H1 (cell line): ENCODE results near the gene RGR. TPM values are rescaled to one million over a fixed set of nuclear protein-coding genes. Genes with fewer than 3 reads are reported as not detected.

Experiments used
- CTCF ChIA-PET: fragments of 300-600 bp; sonication (Branson Sonifier 250); formaldehyde crosslinking; loops from one replicate; lab custom pipeline; 2021; ENCODE audit not compliant: partially characterized antibody; lab: Charles Lee
- POLR2A ChIA-PET: fragments of 300-600 bp; sonication (Branson Sonifier 250); formaldehyde crosslinking; loops from one replicate; lab custom pipeline; 2021; ENCODE audit warnings: inconsistent platforms; ENCODE audit not compliant: partially characterized antibody; lab: Charles Lee
- DNase-seq, 2 experiments: peaks; one replicate each; pipeline versions ENCODE4 v3.0.0 to v3.0.0-alpha.2; 2010 to 2022; ENCODE audit warnings: low spot score in 2 of 2, low read depth in 1 of 2, mixed read lengths in 1 of 2
- FAIRE-seq: peaks from 2 replicates; lab custom pipeline; 2011; peaks lifted over from hg19 to GRCh38; lab: Jason Lieb, UNC
- H2AFZ ChIP-seq: 2 replicates; pipeline ENCODE4 v1.8.1; 2012; ENCODE audit warnings: low read length, inconsistent platforms
- H2AK5ac ChIP-seq: 2 replicates; pipeline ENCODE4 v1.6.1; 2013; ENCODE audit warnings: low read depth, low read length
- H2BK120ac ChIP-seq: replicated peaks from 2 replicates; pipeline ENCODE3; 2013; ENCODE audit warnings: low read depth, low read length, inconsistent platforms
- H2BK12ac ChIP-seq: 2 replicates; pipeline ENCODE4 v1.6.1; 2013; ENCODE audit warnings: low read depth, low read length
- H2BK15ac ChIP-seq: 2 replicates; pipeline ENCODE4 v1.6.1; 2013; ENCODE audit warnings: low read length
- H2BK20ac ChIP-seq: 2 replicates; pipeline ENCODE4 v1.6.1; 2013; ENCODE audit warnings: low read length
- H2BK5ac ChIP-seq: 2 replicates; pipeline ENCODE4 v1.6.1; 2013; ENCODE audit warnings: low read depth, low read length
- H3K14ac ChIP-seq: 2 replicates; pipeline ENCODE4 v1.6.1; 2013; ENCODE audit warnings: inconsistent platforms; ENCODE audit not compliant: insufficient read length
- H3K18ac ChIP-seq: 2 replicates; pipeline ENCODE4 v1.6.1; 2013; ENCODE audit warnings: low read length; ENCODE audit errors: extremely low read depth
- H3K23ac ChIP-seq: 2 replicates; pipeline ENCODE4 v1.6.1; 2013; ENCODE audit warnings: inconsistent platforms; ENCODE audit not compliant: insufficient read length
- H3K23me2 ChIP-seq: 2 replicates; pipeline ENCODE4 v1.6.1; 2013; ENCODE audit warnings: low read depth, low read length
- H3K27ac ChIP-seq: 2 replicates; pipeline ENCODE4 v1.6.1; 2011; ENCODE audit warnings: low read depth, low read length, inconsistent platforms
- H3K27me3 ChIP-seq, 4 experiments: replicated peaks in 1 of 4; 1 replicate in 1 of 4; 2 replicates in 3 of 4; pipeline versions ENCODE4 v1.6.1 to v1.8.1; 2011 to 2013; ENCODE audit warnings: low read length in 3 of 4, mild to moderate bottlenecking in 3 of 4, inconsistent platforms in 2 of 4, mixed read lengths in 2 of 4, moderate library complexity in 1 of 4; ENCODE audit not compliant: control insufficient read depth in 3 of 4, insufficient read depth in 3 of 4; ENCODE audit errors: extremely low read depth in 1 of 4
- H3K36me3 ChIP-seq, 4 experiments: 2 replicates each; pipeline versions ENCODE4 v1.6.1 to v1.8.1; 2011 to 2013; ENCODE audit warnings: mild to moderate bottlenecking in 4 of 4, low read length in 3 of 4, moderate library complexity in 2 of 4, control low read depth in 1 of 4, inconsistent platforms in 1 of 4; ENCODE audit not compliant: insufficient read depth in 4 of 4, control insufficient read depth in 2 of 4
- H3K4ac ChIP-seq: replicated peaks from 2 replicates; pipeline ENCODE3; 2013; ENCODE audit warnings: low read length, low read depth, mixed read lengths, inconsistent platforms; ENCODE audit not compliant: insufficient read length
- H3K4me1 ChIP-seq, 4 experiments: replicated peaks in 1 of 4; 1 replicate in 1 of 4; 2 replicates in 3 of 4; pipeline versions ENCODE4 v1.6.1 to v1.8.1; 2011 to 2013; ENCODE audit warnings: low read length in 3 of 4, inconsistent platforms in 2 of 4, mixed read lengths in 1 of 4; ENCODE audit not compliant: insufficient read depth in 4 of 4, control insufficient read depth in 3 of 4
- H3K4me2 ChIP-seq, 2 experiments: 2 replicates each; pipeline versions ENCODE4 v1.6.1 to v1.8.1; 2011 to 2013; ENCODE audit warnings: low read depth in 2 of 2, low read length in 2 of 2, control low read depth in 1 of 2, inconsistent platforms in 1 of 2, mild to moderate bottlenecking in 1 of 2; ENCODE audit not compliant: insufficient read depth in 1 of 2
- H3K4me3 ChIP-seq, 4 experiments: fragments of 200-600, 300-600 bp in 1 of 4; sonication (generic), shearing (Covaris generic), sonication (Bioruptor Twin) in 1 of 4; 2 replicates each; pipeline versions ENCODE4 v1.5.1 to v1.8.1; 2011 to 2016; ENCODE audit warnings: low read length in 4 of 4, low read depth in 3 of 4, control low read depth in 2 of 4, inconsistent platforms in 2 of 4, mild to moderate bottlenecking in 2 of 4, mixed read lengths in 1 of 4, moderate library complexity in 1 of 4; ENCODE audit not compliant: insufficient read depth in 2 of 4; ENCODE audit errors: extremely low read depth in 1 of 4
- H3K56ac ChIP-seq: replicated peaks from 2 replicates; pipeline ENCODE3; 2013; ENCODE audit warnings: low read depth, mild to moderate bottlenecking, mixed read lengths, low read length, inconsistent platforms; ENCODE audit not compliant: insufficient read length
- H3K79me1 ChIP-seq: 2 replicates; pipeline ENCODE4 v1.6.1; 2013; ENCODE audit warnings: low read depth, low read length, control low read depth
- H3K79me2 ChIP-seq, 2 experiments: 2 replicates each; pipeline versions ENCODE4 v1.6.1 to v1.8.1; 2012 to 2013; ENCODE audit warnings: low read length in 2 of 2, mild to moderate bottlenecking in 2 of 2, inconsistent platforms in 1 of 2; ENCODE audit not compliant: insufficient read depth in 2 of 2, control insufficient read depth in 1 of 2
- H3K9ac ChIP-seq, 4 experiments: replicated peaks in 1 of 4; 1 replicate in 1 of 4; 2 replicates in 3 of 4; pipeline versions ENCODE4 v1.6.1 to v1.8.1; 2011 to 2013; ENCODE audit warnings: low read depth in 3 of 4, low read length in 3 of 4, control low read depth in 2 of 4, mild to moderate bottlenecking in 2 of 4, moderate library complexity in 2 of 4, inconsistent platforms in 1 of 4; ENCODE audit errors: extremely low read depth in 1 of 4
- H3K9me3 ChIP-seq, 2 experiments: 2 replicates each; pipeline versions ENCODE4 v1.6.1 to v1.8.1; 2012 to 2013; ENCODE audit warnings: mild to moderate bottlenecking in 2 of 2, moderate library complexity in 2 of 2, control low read depth in 1 of 2, inconsistent platforms in 1 of 2, low read depth in 1 of 2, low read length in 1 of 2, mixed read lengths in 1 of 2; ENCODE audit not compliant: insufficient read depth in 2 of 2
- H4K20me1 ChIP-seq, 2 experiments: replicated peaks in 1 of 2; 2 replicates each; pipeline versions ENCODE3 to v1.8.1; 2011 to 2013; ENCODE audit warnings: inconsistent platforms in 2 of 2, low read length in 2 of 2, mild to moderate bottlenecking in 1 of 2; ENCODE audit not compliant: insufficient read depth in 2 of 2, control insufficient read depth in 1 of 2
- H4K5ac ChIP-seq: 2 replicates; pipeline ENCODE4 v1.6.1; 2013; ENCODE audit warnings: low read length, low read depth, mixed read lengths, inconsistent platforms; ENCODE audit not compliant: insufficient read length
- H4K8ac ChIP-seq: 2 replicates; pipeline ENCODE4 v1.8.0; 2013; ENCODE audit warnings: mild to moderate bottlenecking, moderate library complexity, low read length, inconsistent platforms; ENCODE audit not compliant: insufficient read depth; ENCODE audit errors: extremely low read depth
- H4K91ac ChIP-seq: replicated peaks from 2 replicates; pipeline ENCODE3; 2013; ENCODE audit warnings: low read length, mixed read lengths, inconsistent platforms; ENCODE audit not compliant: insufficient read length
- BCL11A ChIP-seq, 2 experiments: IDR thresholded peaks; one replicate each; pipeline ENCODE4 v1.6.1; 2011; ENCODE audit warnings: low read depth in 2 of 2, low read length in 2 of 2, mild to moderate bottlenecking in 2 of 2
- CBX8 ChIP-seq: fragments of 300-800, 300-1000 bp; sonication (generic); IDR thresholded peaks from 2 replicates; pipeline ENCODE4 v1.7.1; 2016; ENCODE audit warnings: low read depth, low read length, borderline replicate concordance
- CEBPB ChIP-seq: IDR thresholded peaks from 2 replicates; pipeline ENCODE4 v1.6.1; 2012; ENCODE audit warnings: low read depth, low read length
- GABPA ChIP-seq: IDR thresholded peaks from 2 replicates; pipeline ENCODE4 v1.6.1; 2011; ENCODE audit warnings: mild to moderate bottlenecking, low read length, moderate library complexity, borderline replicate concordance; ENCODE audit not compliant: insufficient read depth
- KDM1A ChIP-seq: fragments of 200-600, 300-600 bp; sonication (generic); IDR thresholded peaks from 2 replicates; pipeline ENCODE4 v1.7.1; 2016; ENCODE audit warnings: mild to moderate bottlenecking, low read length, borderline replicate concordance
- KDM5A ChIP-seq: fragments of 200-600 bp; IDR thresholded peaks from 2 replicates; pipeline ENCODE4 v1.7.1; 2012; ENCODE audit warnings: mild to moderate bottlenecking, low read length, inconsistent platforms, mixed read lengths
- NANOG ChIP-seq: IDR thresholded peaks from 2 replicates; pipeline ENCODE4 v1.6.1; 2011; ENCODE audit warnings: low read length, low read depth, mild to moderate bottlenecking, inconsistent platforms; ENCODE audit not compliant: insufficient read depth, poor library complexity, severe bottlenecking
- POU5F1 ChIP-seq: IDR thresholded peaks from 2 replicates; pipeline ENCODE4 v1.6.1; 2011; ENCODE audit warnings: low read depth, mild to moderate bottlenecking, low read length, moderate library complexity
- SAP30 ChIP-seq: fragments of 300-600 bp; sonication (generic); IDR thresholded peaks from 2 replicates; pipeline ENCODE4 v1.7.1; 2012; ENCODE audit warnings: low read length, moderate library complexity, mild to moderate bottlenecking, inconsistent platforms; ENCODE audit not compliant: insufficient read depth, insufficient replicate concordance
- whole genome bisulfite sequencing, 2 experiments: shearing (Covaris generic) in 1 of 2; methylation state at CpG; one replicate each; pipeline versions ENCODE4 v1.1.6 to v1.1.7; 2013 to 2015; ENCODE audit warnings: low lambda C conversion rate in 2 of 2, mixed read lengths in 2 of 2, inconsistent platforms in 1 of 2, low coverage in 1 of 2, missing lambda C conversion rate in 1 of 2; ENCODE audit not compliant: insufficient replicate concordance in 2 of 2, insufficient coverage in 1 of 2, insufficient read length in 1 of 2; ENCODE audit errors: extremely low coverage in 1 of 2, missing lambda C conversion rate in 1 of 2; 5-methylcytosine and 5-hydroxymethylcytosine counted together
- polyA plus RNA-seq, 7 experiments: library from polyadenylated mRNA; depleted of rRNA in 3 of 7; stranded (reverse) in 5 of 7; unstranded in 2 of 7; fragments of >200 nt in 5 of 7; fragments of 200-250 nt in 2 of 7; gene quantifications; 1 replicate in 5 of 7; 2 replicates in 1 of 7; 4 replicates in 1 of 7; pipeline versions ENCODE4 v1.2.1 to v1.2.3, GENCODE V29; 2011 to 2013; ENCODE audit warnings: missing spikeins in 2 of 7, mixed read lengths in 2 of 7
- total RNA-seq: library from RNA; stranded (reverse); fragmentation: NEBNext Ultra II Directional; extraction: Animal tissue kit (Norgen Biotek cat#: 25700); gene quantifications from 2 replicates; pipeline ENCODE4 v1.2.1, GENCODE V29; 2021
- TF ChIP-seq, protein P1 (sequence below), 3 experiments: IDR thresholded peaks; 1 replicate in 2 of 3; 2 replicates in 1 of 3; pipeline versions ENCODE4 v1.5.1 to v1.6.1; 2011; ENCODE audit warnings: low read length in 3 of 3, mild to moderate bottlenecking in 3 of 3, inconsistent platforms in 2 of 3, low read depth in 1 of 3, moderate library complexity in 1 of 3; ENCODE audit not compliant: insufficient read depth in 1 of 3; ENCODE audit errors: control extremely low read depth in 1 of 3

The RGR gene
- total and polyA plus RNA-seq, 2 of the 8 experiments (the other 6 are each of a cell fraction or from before 2014, with no cell fraction given), result not detected

DNA sequence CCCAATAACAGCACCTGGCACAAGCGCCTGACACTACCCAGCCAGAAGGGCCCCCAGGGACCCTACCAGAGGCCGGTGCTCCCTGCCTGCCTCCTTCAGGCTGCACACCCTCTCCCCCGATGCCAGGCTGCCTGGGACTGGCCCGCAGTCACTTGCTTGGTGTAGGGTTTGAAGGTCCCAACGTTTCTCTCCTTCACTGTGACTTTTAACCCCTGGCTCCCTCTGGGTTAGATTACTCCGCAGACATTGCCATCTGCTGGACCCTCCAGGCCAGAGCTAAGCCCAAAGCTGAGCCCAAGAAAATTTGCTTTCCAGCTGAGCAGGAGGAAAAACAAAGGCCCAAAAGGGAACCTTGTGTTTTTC is 43.6 kb upstream of the RGR start:
- Histone ChIP-seq H4K91ac (no peak overlapping the region), H3K27me3 (peaks cover 0 to 7% (median 3%) of the 10 kb centered on the region in 4 experiments; a peak in 3 of 7 replicates), H3K79me1 (no peaks in the 10 kb centered on the region), H3K36me3 (no peaks in the 10 kb centered on the region), H3K23ac (no peak overlapping the region), H3K56ac (no peak overlapping the region), H4K8ac (peak overlapping the region; percentile 57; the same call in 1 of the 2 replicates), H3K9ac (no peak overlapping the region), H2BK12ac (no peak overlapping the region), H2BK5ac (no peak overlapping the region), H3K14ac (no peak overlapping the region), H2BK20ac (no peak overlapping the region), H4K20me1 (peaks cover 0 to 6% of the 10 kb centered on the region in 2 experiments), H2BK15ac (no peak overlapping the region), H2AK5ac (no peak overlapping the region), H2AFZ (no peak overlapping the region), H2BK120ac (no peak overlapping the region), H3K4me1 (no peaks in the 10 kb centered on the region), H4K5ac (no peak overlapping the region), H3K23me2 (no peaks in the 10 kb centered on the region), H3K4ac (no peak overlapping the region), H3K9me3 (no peaks in the 10 kb centered on the region), H3K4me3 (no peak overlapping the region), H3K79me2 (no peaks in the 10 kb centered on the region), H3K4me2 (no peak overlapping the region), H3K27ac (no peak overlapping the region), H3K18ac (no peak overlapping the region)
- ChIA-PET POLR2A (interaction anchor here (0.7 kb wide), 1 partner anchor 61 kb away, joined by 3 read pairs; no protein-coding TSS in a partner anchor), CTCF (interaction anchor here (0.7 to 10.8 kb wide), 16 partner anchors 8 to 349 kb away, joined by 3 to 248 read pairs (median 10); partner anchors contain the start of genes CDHR1 and GHITM)
- WGBS, 2 experiments, result 74% methylated on average over 6 of the region's 6 CpGs; no CpG with 5 or more reads in 1 of the 2 experiments
- no peak for FAIRE-seq
- no peak for DNase-seq
- TF ChIP-seq GABPA (no peak), SAP30 (no peak), CEBPB (no peak), NANOG (no peak), BCL11A (IDR thresholded peaks at IDR 0.05; ENCODE audit: low read depth in 2 of 2, low read length in 2 of 2) (no peak), KDM1A (no peak), CBX8 (no peak), KDM5A (no peak), POU5F1 (no peak)
- TF ChIP-seq, protein P1, sequence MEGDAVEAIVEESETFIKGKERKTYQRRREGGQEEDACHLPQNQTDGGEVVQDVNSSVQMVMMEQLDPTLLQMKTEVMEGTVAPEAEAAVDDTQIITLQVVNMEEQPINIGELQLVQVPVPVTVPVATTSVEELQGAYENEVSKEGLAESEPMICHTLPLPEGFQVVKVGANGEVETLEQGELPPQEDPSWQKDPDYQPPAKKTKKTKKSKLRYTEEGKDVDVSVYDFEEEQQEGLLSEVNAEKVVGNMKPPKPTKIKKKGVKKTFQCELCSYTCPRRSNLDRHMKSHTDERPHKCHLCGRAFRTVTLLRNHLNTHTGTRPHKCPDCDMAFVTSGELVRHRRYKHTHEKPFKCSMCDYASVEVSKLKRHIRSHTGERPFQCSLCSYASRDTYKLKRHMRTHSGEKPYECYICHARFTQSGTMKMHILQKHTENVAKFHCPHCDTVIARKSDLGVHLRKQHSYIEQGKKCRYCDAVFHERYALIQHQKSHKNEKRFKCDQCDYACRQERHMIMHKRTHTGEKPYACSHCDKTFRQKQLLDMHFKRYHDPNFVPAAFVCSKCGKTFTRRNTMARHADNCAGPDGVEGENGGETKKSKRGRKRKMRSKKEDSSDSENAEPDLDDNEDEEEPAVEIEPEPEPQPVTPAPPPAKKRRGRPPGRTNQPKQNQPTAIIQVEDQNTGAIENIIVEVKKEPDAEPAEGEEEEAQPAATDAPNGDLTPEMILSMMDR (IDR thresholded peaks at IDR 0.05; ENCODE audit: control extremely low read depth in 1 of 3, insufficient read depth in 1 of 3, low read depth in 1 of 3, low read length in 3 of 3), result peak; percentile 23 to 53 (median 34)
